GM19193 (cell line): ENCODE results near the gene EFNB2.

Source experiments
- POLR2A ChIP-seq: IDR thresholded peaks from 4 replicates; pipeline ENCODE4 v1.6.1; 2011; ENCODE audit not compliant: insufficient read depth, insufficient read length; ENCODE audit errors: extremely low read depth

The EFNB2 gene

DNA sequence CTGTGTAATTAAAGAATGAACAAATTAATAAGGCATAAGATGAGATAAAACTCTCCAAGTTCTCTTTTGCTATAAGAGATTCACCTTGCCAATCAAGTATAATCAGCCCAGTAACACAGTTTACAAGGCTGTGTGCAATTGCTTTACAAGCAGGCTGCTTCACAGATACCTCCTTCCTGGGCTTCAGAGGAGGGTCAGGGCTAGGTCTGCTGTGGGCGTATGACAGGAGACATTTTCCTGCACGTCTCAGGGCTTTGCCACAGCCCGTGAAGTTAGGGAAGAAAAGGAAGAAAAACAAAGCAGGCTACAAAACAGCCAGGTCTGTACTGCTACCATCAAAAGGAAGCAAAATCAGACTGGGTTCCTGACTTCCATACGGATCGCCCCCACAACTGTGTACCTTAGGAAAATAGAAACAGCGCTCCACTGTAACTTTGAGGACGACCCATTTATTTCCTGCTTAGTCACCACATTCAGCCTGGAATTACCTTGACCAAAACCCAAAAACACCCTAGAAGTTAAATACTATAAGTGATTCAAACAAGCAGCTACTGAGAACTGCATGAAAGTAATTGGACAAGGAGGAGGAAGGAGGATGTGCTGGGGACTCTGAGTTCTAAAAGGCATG lies 12.4 kb downstream of the EFNB2 start:
- TF ChIP-seq POLR2A, result no peak

DNA sequence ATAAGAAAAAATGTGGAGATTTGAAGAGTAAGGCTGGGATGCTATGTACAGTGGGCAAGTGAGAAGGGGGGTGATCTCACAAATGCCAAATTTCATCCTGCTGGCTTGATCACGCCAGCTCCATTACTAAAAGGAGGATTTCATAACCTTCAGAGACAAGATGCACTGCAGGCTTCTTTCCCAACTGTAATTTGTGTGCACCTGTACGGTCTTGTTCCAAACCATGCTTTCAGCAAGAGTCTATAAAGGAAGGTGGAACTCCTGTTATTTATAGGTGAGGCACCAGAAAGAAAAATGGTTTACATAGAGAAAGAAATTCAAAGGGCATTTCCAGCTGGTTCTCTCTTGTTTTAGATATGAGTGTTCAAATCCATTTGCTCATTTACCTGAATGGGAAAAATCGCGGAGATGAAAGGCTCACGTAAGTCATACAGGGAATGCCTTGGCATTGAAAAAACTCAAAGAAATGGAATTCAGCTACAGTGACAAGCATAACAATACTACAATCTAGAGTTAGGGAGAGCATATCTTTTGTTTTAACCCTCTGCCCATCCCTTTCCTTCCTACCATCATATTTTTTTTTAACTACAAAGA lies 13.3 kb downstream of the EFNB2 start:
- TF ChIP-seq POLR2A, result no peak

DNA sequence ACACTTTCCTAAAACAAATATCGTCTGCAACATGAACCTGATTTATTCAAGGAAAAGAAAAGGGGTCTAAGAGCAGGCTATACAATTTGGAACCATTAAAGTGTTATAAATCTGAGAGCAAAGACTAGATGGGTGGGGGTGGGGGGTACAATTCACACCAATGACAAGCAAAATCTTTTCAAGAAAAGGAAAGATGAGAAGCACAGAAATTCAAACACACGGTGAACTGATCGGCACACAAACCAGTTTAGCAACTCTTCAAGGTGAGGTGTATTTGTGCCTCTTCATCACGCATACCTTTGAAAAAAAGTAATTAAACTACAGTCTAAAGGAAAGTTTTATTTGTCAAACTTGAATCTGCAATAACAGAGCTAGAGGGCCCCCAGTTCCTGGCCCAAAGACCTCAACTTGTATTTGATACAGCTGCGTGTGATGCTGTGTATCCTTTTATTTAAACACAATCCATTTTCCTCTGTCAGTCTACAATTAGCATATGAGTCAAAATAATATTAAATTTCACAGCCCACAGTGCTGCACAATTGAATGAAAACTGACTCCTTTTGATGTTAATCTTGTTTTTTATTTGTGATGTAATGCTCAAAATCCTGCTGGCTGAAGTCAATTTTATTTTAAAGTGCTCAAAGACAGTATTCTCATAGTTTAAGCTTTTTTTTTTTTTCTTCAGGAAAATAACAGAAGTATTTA lies 14.2 kb downstream of the EFNB2 start:
- no peak for TF ChIP-seq POLR2A

DNA sequence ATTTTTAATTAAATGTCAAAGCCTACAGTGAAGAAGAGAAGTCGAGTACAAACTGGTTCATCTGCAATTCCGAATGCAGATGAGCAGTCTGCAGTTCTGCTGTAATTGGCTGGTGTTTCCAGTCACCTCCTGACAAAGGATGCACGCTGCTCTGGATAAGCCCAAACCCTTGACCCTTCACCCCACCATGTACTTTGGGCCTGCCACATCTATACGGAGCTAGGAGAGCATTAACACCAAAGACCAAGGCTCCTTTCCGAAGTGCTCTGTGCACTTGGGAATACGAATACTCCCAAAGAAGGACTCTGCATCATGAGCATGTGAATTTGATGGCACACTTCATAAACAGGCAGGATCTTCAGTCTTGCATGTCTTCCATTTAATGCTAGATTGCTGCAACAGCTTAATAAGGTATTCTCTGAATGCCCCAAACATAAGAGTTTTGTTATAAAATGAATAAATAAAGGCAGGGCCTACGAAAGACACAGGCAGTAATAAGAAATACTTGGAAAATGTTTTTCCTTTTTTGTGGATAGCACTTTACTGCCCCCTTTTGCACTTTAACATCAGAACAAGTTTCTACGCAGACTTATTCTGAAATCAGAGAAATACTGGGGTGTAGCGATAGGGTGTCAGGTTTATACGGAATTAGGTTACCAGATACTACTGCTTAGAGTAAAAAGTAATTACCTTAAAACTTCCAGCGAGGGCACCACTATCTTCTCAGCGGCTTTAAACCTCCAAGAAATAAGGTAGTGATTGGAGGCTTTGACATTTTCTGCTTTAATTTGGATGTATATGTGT lies 15.0 kb downstream of the EFNB2 start:
- TF ChIP-seq POLR2A, result no peak

DNA sequence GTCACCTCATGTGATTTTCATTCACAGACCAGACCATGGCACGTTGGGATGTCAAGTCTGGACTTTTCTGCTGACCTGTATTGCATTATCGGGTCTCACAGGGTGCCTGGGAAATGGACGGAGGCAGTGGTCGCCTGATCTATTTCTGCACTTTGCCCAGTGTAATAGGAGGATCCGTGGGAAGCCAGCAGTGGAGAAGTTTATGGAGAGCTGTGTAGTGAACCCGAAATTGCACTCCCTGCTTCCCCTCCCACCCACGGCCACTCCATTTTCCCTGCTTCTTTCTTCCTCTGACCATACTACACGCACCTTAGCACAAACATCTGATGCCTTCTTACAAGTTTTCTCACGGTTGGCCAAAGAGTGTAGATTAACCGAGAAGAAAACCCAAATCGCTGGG lies 16.9 kb downstream of the EFNB2 start:
- no peak for TF ChIP-seq POLR2A

DNA sequence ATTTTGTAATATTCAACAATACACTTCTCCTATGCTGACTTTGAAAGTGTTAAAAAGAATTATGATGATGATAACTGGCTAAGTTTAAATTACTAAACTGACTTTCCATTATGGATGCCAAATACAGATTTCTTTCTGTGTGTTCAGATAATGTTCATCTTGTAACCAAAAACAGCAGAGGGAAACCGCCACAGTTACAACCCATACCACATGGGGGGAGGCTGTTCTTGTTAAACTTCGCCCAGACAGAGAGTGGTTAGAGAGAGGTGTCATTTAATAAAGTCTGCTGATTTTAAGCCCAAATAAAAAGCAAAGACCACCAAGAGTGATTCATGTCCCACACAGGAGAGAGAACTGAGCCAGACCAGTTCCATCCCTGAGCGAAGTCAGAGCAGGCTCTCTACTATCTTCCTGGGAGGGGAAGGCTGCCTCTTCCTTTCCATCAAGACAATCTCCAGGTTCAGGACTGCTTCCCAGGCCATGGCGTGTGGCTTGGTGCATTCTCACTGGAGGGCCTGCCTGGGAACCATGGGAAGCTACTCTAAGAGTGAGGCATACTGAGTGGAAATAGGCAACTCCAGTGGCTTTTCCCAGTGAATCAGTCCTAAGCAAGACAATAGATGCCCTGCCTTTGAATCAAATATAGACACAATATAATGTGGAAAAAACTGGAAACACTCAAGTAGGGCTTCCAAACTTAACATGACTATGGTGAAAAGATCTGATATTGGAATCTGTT lies 18.2 kb downstream of the EFNB2 start:
- TF ChIP-seq POLR2A, result no peak

DNA sequence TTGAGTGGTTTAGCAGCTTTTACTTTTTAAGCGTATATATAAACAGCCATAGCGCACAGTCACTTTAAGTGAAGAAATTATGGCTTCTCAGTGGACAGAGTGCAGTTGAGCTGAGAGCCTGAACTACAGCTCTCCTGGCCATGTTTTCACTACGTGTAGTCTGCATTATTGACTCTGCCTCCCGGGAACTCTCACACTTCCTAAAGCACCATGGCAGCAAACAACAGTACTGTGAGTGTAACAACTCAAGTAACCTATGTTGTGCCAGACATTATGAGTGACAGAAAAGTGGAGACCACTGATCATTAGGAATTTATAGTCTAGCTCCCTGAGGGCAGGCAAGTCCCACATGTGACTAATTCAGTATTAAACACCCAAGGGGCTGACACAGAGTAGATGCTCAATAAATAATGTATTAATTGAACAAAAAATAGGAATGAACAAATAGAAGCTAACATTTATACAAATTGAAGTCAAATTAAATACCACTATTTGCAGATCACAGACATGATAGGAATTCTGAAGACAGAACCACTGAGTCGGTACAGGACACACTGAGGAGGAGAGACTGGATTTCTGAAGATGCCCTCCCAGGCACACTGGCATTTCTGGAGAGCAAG lies 19.7 kb downstream of the EFNB2 start:
- no peak for TF ChIP-seq POLR2A

DNA sequence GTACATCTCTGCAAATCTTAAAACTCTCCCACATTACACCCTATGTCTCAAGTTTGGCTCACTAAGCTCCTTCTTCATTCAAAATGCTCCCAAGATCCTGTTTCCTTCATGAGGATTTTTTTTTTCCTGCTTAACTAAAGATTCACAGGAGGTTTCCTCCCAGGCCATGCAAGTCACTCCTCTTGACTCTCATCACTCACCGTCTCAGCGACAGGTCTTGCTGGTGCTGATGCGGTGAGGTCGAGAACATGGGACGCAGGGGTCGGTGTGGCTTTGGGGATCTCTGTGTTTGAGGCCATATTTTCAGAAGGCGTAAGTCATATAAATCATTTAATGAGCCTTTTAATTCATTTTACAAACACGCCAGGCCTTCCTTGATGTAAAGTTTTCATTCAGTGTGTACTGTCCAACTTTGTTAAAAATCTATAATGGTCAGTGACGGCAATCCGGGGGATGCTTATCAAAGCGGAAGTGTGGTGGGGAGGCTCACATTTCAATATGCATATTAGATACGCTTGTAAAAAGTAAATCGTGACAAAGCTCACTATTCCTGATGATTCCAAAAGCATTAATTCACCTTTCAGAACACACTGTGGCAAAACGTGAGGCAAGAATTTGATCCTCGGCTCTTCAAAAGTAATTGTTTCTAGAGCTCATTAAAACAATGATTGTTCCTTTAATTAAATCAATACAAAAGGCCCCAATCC lies 20.4 kb downstream of the EFNB2 start:
- no peak for TF ChIP-seq POLR2A

DNA sequence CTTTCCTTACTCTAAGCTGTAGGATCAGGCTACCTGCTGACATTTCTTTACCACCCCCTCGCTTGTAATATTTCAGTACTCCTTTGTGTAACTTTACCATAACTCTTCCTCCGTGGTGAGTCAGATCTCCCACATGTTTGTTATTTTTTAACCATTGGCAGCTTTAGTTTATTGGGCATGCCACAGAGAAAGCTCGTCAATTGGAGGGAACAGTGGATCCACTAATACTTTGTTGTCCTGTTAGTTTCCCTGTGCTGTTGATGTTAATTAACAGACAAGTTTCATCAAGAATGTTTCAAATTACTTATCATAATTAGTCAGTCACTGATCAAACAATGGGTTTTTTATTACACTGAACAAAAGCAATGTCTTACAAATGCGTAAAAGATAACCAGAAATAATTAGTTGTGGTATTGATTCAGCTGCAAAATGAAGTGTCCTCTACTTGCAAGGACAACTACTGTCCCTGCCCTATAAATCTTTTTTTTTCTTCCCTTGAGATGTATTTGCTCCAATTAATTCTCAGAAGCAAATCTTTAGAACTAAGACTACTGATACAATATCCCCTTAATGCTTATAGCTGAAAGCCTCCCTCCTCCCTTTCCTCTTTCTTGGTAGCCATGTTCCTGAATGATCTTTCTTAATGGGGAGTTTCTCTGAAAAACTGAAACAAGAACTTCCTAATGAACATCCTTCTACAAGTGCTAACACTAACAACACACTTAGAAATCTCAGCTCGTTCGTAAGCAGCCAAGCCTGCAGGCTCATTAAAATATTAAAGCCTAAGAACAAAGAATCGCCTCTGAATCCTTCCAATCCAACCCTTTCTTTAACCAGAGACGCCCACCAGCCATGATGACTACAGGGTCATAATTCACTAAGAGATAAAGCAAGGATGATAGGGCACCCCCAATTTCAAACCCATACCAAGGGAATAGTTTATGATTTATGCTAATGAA lies 22.2 kb downstream of the EFNB2 start:
- no peak for TF ChIP-seq POLR2A

DNA sequence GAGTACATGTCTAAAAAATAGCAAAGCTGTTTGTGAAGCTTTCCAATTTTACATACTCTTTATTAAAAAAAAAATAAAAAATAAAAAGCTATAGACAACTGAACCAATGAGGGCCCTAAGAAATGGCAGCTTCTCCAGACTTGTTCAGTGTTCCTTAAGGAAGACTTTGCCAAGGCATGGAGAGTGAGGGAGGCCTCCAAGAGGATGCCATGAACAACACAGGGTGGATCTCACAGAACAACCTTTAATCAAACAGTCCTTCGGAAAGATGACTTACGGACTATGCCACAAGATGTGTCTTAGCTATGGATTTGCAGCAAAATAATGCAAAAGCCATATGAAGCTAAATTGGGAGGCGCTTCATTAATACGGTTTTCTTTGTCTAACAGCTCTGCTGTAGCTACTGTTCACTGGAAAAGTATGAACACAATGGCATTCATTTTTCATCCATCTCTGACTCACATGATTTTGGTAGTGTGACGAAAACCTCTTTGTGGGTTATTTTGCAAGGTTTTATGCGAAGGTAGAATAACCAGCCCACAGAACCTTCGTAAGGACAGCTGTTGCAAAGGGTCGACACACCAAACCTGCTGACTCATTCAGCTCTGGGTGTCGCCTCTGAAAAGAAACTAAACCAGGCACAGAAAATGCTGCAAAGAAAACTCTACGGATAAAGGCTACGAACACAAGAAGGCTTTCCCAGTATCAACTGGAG lies 27.7 kb downstream of the EFNB2 start:
- no peak for TF ChIP-seq POLR2A

DNA sequence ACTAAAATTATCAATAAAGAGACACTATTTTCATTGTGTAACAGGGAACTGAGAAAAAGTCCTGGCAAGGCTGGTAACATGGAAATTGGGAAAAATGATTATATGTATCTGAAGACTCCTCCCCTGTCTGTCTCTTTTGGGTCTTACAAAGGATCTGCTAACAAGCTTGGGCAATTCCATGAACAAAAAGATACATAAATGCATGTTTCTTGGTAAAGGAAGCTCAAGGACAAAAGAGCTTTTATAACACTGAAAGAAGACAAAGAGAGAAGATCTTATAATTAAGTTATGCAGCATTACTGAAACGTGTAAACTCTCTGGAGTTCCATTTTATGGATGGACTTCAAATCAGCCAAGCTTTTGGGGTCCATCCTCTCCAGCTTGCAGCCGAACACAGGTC lies 29.2 kb downstream of the EFNB2 start:
- TF ChIP-seq POLR2A, result no peak

DNA sequence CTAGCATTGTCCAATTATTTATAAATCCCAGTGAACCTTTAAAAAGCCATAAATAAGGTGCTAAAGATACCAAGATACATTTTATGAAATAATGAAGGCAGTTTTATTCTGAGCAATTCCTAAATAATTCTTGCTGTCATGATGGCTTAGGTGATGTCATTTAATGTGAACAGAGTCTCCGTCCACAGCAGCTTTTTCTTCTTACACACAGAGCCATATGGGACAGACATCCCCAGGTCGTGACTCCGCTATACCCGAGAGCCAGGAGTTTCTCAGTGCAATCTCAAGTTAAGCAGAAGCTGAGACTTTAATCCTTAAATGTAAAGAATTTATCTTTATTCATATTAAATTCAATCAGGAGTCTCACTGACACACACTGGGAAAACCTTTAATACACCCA lies 29.7 kb downstream of the EFNB2 start:
- TF ChIP-seq POLR2A, result no peak
